ENCODE measurements around the gene KIF26B. TPM values are rescaled to one million over a fixed set of nuclear protein-coding genes. Genes with fewer than 3 reads are reported as not detected.

The KIF26B gene
- total and polyA plus RNA-seq, 8 donors: 0.15 to 3.2 (median 0.89) TPM; not detected in 1

DNA sequence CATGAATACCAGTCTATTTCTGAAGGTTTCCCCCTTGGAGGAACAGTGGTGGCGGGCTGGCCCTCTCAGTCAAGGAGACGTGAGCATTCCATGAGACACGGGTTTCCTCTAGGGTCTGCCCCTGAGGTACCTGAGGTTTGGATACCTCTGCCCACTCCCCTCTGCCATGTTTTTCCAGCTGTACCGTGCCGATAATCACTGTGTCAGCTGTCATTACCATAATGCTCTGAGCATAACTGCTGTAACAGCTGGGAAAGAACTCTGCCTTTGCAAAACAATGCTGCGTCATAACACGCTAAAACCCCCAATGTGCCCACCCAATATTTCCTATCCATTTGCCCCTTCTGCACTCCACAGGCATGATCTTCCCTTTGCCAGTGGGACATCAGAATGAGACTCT, 425.1 kb downstream of the KIF26B start:
- DNase-seq: no peak
- Histone ChIP-seq H3K27ac (no peak overlapping the region), H3K4me3 (no peak overlapping the region), H3K27me3 (no peaks in the 10 kb centered on the region), H3K4me1 (peaks cover 0 to under 1% (median 0%) of the 10 kb centered on the region in 4 donors), H3K9me3 (no peaks in the 10 kb centered on the region), H3K36me3 (no peaks in the 10 kb centered on the region)
- 95 to 100% (median 97%) methylated on average over 7 of the region's 7 CpGs for WGBS, 5 donors
- TF ChIP-seq, protein P1, sequence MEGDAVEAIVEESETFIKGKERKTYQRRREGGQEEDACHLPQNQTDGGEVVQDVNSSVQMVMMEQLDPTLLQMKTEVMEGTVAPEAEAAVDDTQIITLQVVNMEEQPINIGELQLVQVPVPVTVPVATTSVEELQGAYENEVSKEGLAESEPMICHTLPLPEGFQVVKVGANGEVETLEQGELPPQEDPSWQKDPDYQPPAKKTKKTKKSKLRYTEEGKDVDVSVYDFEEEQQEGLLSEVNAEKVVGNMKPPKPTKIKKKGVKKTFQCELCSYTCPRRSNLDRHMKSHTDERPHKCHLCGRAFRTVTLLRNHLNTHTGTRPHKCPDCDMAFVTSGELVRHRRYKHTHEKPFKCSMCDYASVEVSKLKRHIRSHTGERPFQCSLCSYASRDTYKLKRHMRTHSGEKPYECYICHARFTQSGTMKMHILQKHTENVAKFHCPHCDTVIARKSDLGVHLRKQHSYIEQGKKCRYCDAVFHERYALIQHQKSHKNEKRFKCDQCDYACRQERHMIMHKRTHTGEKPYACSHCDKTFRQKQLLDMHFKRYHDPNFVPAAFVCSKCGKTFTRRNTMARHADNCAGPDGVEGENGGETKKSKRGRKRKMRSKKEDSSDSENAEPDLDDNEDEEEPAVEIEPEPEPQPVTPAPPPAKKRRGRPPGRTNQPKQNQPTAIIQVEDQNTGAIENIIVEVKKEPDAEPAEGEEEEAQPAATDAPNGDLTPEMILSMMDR (IDR thresholded peaks at IDR 0.05): no peak
- TF ChIP-seq EP300 (IDR thresholded peaks at IDR 0.05) (no peak), POLR2AphosphoS5 (IDR thresholded peaks at IDR 0.05) (no peak), POLR2A (IDR thresholded peaks at IDR 0.05) (no peak)
- intact Hi-C loops (cut with DNase I; ENCODE audit: low total_unique reads): no loop called here

DNA sequence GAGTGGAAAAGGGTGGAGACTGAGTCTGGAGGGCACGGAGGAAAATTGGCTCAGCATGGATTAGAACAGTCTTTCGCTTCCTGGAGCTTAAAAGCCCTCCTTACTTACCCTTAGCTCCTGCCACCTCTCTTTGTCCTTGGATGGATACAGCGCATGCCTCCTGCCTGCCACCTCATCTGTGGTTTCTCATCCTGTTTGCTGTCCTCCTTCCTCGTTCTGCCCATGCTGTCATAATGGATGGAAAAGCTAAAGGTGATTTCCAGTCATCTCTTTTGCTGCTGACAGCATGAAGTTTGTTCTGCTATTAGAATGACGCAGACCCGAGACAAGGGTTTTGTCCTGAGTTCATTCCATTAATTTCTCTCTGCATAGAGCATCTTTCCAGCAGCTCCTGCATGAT, 425.9 kb downstream of the KIF26B start:
- Histone ChIP-seq H3K9me3 (no peaks in the 10 kb centered on the region), H3K36me3 (no peaks in the 10 kb centered on the region), H3K27me3 (no peaks in the 10 kb centered on the region), H3K4me3 (no peak overlapping the region), H3K4me1 (peaks cover 0 to 8% (median 2%) of the 10 kb centered on the region in 4 donors), H3K27ac (no peak overlapping the region)
- DNase-seq: no peak
- TF ChIP-seq POLR2A (IDR thresholded peaks at IDR 0.05) (no peak), POLR2AphosphoS5 (IDR thresholded peaks at IDR 0.05) (no peak), EP300 (IDR thresholded peaks at IDR 0.05) (no peak)
- TF ChIP-seq, protein P1 (IDR thresholded peaks at IDR 0.05): no peak
- intact Hi-C loops (cut with DNase I; ENCODE audit: low total_unique reads): no loop called here
- WGBS, 5 donors: 79 to 96% (median 91%) methylated on average over 6 of the region's 6 CpGs

DNA sequence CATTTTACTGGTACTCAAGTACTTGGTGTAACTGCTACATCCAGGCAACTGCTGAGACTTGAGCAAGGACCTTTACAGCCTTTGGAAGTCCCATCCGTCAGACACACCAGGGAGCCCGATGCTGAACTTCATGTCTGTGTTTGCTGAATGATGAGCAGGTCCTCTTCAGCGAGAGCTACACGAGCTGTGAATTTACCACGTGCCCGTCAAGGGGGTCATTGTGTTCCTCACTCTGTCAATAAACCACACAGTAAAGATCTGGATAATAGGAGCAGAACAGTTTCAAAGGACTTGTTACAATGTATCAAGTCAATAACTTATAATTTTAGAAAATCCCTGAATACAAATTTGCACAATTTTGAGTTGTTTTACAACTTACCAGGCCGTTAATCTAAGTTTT, 427.2 kb downstream of the KIF26B start:
- no peak for DNase-seq
- intact Hi-C loops (cut with DNase I; ENCODE audit: low total_unique reads): no loop called here
- Histone ChIP-seq H3K36me3 (no peaks in the 10 kb centered on the region), H3K4me1 (peaks cover 0 to 8% (median 3%) of the 10 kb centered on the region in 4 donors), H3K9me3 (no peaks in the 10 kb centered on the region), H3K27ac (no peak overlapping the region), H3K27me3 (no peaks in the 10 kb centered on the region), H3K4me3 (no peak overlapping the region)
- WGBS, 5 donors: 66 to 73% (median 70%) methylated on average over 7 of the region's 7 CpGs
- TF ChIP-seq POLR2A (IDR thresholded peaks at IDR 0.05) (no peak), EP300 (IDR thresholded peaks at IDR 0.05) (no peak), POLR2AphosphoS5 (IDR thresholded peaks at IDR 0.05) (no peak)
- TF ChIP-seq, protein P1 (IDR thresholded peaks at IDR 0.05): no peak

DNA sequence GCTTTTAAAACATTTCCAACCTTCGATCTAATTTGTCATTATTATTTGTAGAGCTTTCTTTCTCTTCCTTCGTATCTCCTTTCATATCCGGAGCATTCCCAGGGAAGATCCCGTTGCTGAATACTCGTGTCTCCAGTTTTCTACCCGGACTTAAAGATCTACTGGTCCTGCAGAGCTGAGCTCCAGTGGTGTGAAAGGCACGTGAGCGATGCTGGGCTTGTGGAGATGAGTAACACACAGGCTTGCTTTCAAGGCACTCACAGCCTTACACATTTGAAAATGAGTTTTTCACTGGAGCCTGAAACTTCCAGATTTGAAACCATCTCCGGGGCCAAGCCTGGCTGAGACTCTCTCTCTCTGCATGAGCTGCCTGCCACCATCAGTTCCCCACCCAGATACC, 428.3 kb downstream of the KIF26B start:
- Histone ChIP-seq H3K27me3 (no peaks in the 10 kb centered on the region), H3K4me1 (peaks cover 0 to 8% (median 3%) of the 10 kb centered on the region in 4 donors), H3K9me3 (no peaks in the 10 kb centered on the region), H3K36me3 (no peaks in the 10 kb centered on the region), H3K4me3 (no peak overlapping the region), H3K27ac (no peak overlapping the region)
- intact Hi-C loops (cut with DNase I; ENCODE audit: low total_unique reads): no loop called here
- WGBS, 5 donors: 84 to 90% (median 88%) methylated on average over 9 of the region's 9 CpGs
- DNase-seq: no peak
- TF ChIP-seq POLR2AphosphoS5 (IDR thresholded peaks at IDR 0.05): no peak
- no peak for TF ChIP-seq EP300 (IDR thresholded peaks at IDR 0.05)
- no peak for TF ChIP-seq POLR2A (IDR thresholded peaks at IDR 0.05)
- TF ChIP-seq, protein P1 (IDR thresholded peaks at IDR 0.05): no peak

Data from stomach (tissue), 9 donors.